ENCODE measurements around the gene STEAP1.

Gene STEAP1

DNA sequence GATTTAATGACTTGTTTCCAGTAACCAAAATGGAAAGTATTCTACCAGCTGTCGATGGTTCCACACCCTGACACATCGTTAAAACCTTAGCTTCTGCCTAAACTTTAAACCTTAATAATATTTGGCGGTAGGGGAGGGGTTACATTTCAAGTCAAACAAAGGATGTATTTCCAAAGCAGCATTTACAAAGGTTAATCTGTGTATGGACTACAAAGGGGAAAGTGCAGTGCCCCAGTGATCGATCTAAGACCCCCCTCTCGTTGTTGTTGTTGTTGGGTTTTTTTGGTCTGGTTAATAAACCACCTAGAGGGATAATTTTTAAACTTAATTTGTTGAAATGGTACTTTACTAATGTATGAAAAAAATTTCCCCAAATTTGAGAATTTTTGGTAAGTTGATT, 56.2 kb downstream of the STEAP1 start:
- TF ChIP-seq GATA3 (IDR thresholded peaks at IDR 0.05; ENCODE audit: low read depth, low read length): no peak
- no peak for TF ChIP-seq GATA2 (IDR thresholded peaks at IDR 0.05; ENCODE audit: low read depth, low read length)

DNA sequence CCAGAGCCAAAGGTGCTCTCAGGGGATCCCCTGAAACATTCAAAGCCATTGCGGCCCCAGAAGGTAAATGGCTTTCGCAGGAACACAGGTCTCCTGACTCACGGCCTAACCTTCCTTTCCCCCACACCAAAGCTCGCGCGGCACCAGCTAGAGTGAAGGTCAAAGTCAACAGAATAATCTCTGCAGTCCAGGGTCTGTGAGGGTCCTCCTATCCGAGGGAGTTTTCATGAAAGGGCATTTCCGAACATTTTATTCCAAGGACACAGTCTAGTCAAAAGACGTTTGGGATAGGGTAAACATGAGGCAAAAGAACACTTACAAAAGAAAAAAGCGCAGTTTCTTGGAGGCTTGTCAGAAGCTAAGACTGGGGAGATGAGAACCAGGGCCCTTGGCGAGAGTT, 56.7 kb downstream of the STEAP1 start:
- no peak for TF ChIP-seq GATA2 (IDR thresholded peaks at IDR 0.05; ENCODE audit: low read depth, low read length)
- no peak for TF ChIP-seq GATA3 (IDR thresholded peaks at IDR 0.05; ENCODE audit: low read depth, low read length)

DNA sequence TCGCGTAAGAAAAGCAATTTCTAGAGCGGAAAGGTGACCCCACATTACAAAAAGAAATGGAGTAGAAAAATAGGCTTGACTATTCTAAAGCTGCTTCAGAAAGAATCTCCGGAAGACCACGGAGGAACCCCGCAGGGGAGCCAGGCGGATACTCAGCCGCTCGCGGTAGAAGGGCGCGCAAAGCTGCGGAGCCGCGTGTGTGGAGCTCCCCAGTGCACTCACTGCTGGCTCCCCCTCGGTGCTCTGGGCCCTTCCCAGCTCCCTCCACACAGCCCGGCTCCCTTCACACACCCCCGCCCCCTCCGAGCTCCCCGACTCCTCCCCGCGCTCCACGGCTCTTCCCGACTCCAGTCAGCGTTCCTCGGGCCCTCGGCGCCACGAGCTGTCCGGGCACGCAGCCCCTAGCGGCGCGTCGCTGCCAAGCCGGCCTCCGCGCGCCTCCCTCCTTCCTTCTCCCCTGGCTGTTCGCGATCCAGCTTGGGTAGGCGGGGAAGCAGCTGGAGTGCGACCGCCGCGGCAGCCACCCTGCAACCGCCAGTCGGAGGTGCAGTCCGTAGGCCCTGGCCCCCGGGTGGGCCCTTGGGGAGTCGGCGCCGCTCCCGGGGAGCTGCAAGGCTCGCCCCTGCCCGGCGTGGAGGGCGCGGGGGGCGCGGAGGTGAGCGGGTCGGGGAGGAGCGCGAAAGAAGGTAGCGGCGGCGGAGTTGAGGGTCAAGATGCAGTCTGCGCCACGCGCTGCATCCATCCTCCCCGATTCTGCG, 57.3 kb downstream of the STEAP1 start, which contains the start of gene STEAP2:
Gene STEAP2 (plus strand): TSS at position 350 of the 758 bp plus-strand sequence. CDS start 13,343 bp downstream, outside the sequence.
- TF ChIP-seq GATA3 (IDR thresholded peaks at IDR 0.05; ENCODE audit: low read depth, low read length): no peak

DNA sequence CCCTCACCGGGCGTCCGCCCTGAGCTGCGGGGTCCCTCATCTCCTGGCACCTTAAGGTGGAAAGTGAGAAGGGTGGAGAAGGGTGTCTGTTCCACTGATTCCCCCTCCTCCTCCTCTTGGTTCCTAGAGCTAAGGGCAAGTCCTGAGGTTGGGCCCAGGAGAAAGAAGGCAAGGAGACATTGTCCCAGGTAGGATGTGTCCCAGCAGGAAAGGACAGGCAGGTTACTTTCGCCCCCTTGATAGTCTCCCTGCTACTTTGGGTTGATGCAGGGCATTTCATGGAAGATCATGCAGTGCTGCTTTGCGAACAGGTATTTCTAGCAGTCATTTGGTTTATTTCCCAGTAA, 57.9 kb downstream of the STEAP1 start:
- TF ChIP-seq GATA3 (IDR thresholded peaks at IDR 0.05; ENCODE audit: low read depth, low read length) (no peak), GATA2 (IDR thresholded peaks at IDR 0.05; ENCODE audit: low read depth, low read length) (no peak)

DNA sequence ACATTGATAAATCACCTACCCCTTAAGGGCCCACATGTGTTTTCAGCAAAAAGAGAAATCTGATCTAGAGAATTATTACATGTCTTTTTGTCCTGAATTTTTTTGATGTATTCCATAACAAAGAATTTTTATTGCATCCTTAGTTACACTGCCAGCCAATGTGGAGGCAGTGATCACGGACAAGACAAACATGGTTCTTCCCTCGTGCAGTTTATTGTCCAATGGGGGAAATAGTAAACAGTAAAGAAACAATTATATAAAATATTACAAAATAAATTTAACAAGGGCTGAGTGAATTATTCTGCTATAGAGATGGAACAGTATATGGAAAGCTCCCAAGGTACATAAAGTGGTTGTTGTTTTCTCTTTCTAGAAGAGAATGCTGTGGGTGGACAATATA, 59.3 kb downstream of the STEAP1 start:
- TF ChIP-seq GATA2 (IDR thresholded peaks at IDR 0.05; ENCODE audit: low read depth, low read length) (no peak), GATA3 (IDR thresholded peaks at IDR 0.05; ENCODE audit: low read depth, low read length) (no peak)
